Measurements from ENCODE around the gene SETD1A.

The SETD1A gene

GRCh38 chr16:30980023-30980371, 22.4 kb downstream of the SETD1A start:
- H3K27ac ChIP-seq (ENCODE audit: poor library complexity, severe bottlenecking): no peak overlapping the region
- no peak for TF ChIP-seq CTCF (IDR thresholded peaks at IDR 0.05; ENCODE audit: poor library complexity, severe bottlenecking)
- H3K4me1 ChIP-seq (ENCODE audit: insufficient read depth, poor library complexity, severe bottlenecking): no peaks in the 10 kb centered on the region
- H3K27me3 ChIP-seq (ENCODE audit: insufficient read depth, poor library complexity, severe bottlenecking): no peaks in the 10 kb centered on the region
- peak; percentile 60 for DNase-seq (ENCODE audit: low spot score)
- H3K9me3 ChIP-seq (ENCODE audit: severe bottlenecking): no peaks in the 10 kb centered on the region
- no peak overlapping the region for H3K4me3 ChIP-seq (ENCODE audit: severe bottlenecking)
- H3K36me3 ChIP-seq (ENCODE audit: low read depth): peaks cover 49% of the 10 kb centered on the region
- no peak for ATAC-seq (ENCODE audit: low read depth)

- Histone ChIP-seq H3K4me3 (ENCODE audit: severe bottlenecking) (no peak overlapping the region), H3K36me3 (ENCODE audit: low read depth) (peaks cover 49% of the 10 kb centered on the region), H3K27me3 (ENCODE audit: insufficient read depth, poor library complexity, severe bottlenecking) (no peaks in the 10 kb centered on the region), H3K9me3 (ENCODE audit: severe bottlenecking) (no peaks in the 10 kb centered on the region), H3K27ac (ENCODE audit: poor library complexity, severe bottlenecking) (no peak overlapping the region), H3K4me1 (ENCODE audit: insufficient read depth, poor library complexity, severe bottlenecking) (no peaks in the 10 kb centered on the region)
- TF ChIP-seq CTCF (IDR thresholded peaks at IDR 0.05; ENCODE audit: poor library complexity, severe bottlenecking): no peak
- ATAC-seq (ENCODE audit: low read depth) (no peak), DNase-seq (ENCODE audit: low spot score) (peak; percentile 70)
Measured at GRCh38 chr16:30980434-30980833, 22.9 kb downstream of the SETD1A start.

- H3K36me3 ChIP-seq (ENCODE audit: low read depth): peaks cover 44% of the 10 kb centered on the region
Measured at GRCh38 chr16:30980959-30981358, 23.4 kb downstream of the SETD1A start.

GRCh38 chr16:30982548-30983288, 25.2 kb downstream of the SETD1A start:
- DNase-seq (ENCODE audit: low spot score): no peak

More at GRCh38 chr16:30980959-30981358, 23.4 kb downstream of the SETD1A start:
- Histone ChIP-seq H3K27ac (ENCODE audit: poor library complexity, severe bottlenecking) (no peak overlapping the region), H3K4me3 (ENCODE audit: severe bottlenecking) (no peak overlapping the region), H3K9me3 (ENCODE audit: severe bottlenecking) (no peaks in the 10 kb centered on the region), H3K27me3 (ENCODE audit: insufficient read depth, poor library complexity, severe bottlenecking) (no peaks in the 10 kb centered on the region), H3K4me1 (ENCODE audit: insufficient read depth, poor library complexity, severe bottlenecking) (no peaks in the 10 kb centered on the region)
- ATAC-seq (ENCODE audit: low read depth) (no peak), DNase-seq (ENCODE audit: low spot score) (no peak)
- no peak for TF ChIP-seq CTCF (IDR thresholded peaks at IDR 0.05; ENCODE audit: poor library complexity, severe bottlenecking)

More at GRCh38 chr16:30982548-30983288, 25.2 kb downstream of the SETD1A start:
- Histone ChIP-seq H3K36me3 (ENCODE audit: low read depth) (peaks cover 31% of the 10 kb centered on the region), H3K4me1 (ENCODE audit: insufficient read depth, poor library complexity, severe bottlenecking) (no peaks in the 10 kb centered on the region), H3K9me3 (ENCODE audit: severe bottlenecking) (no peaks in the 10 kb centered on the region), H3K4me3 (ENCODE audit: severe bottlenecking) (no peak overlapping the region), H3K27me3 (ENCODE audit: insufficient read depth, poor library complexity, severe bottlenecking) (no peaks in the 10 kb centered on the region), H3K27ac (ENCODE audit: poor library complexity, severe bottlenecking) (no peak overlapping the region)
- no peak for ATAC-seq (ENCODE audit: low read depth)
- no peak for TF ChIP-seq CTCF (IDR thresholded peaks at IDR 0.05; ENCODE audit: poor library complexity, severe bottlenecking)

Data from RWPE2 (cell line).